ENCODE data around the gene SMIM7. TPM values are rescaled to one million over a fixed set of nuclear protein-coding genes. Genes with fewer than 3 reads are reported as not detected.
"Not testable (repeated sequence)": the region's sequence is repeated elsewhere in the genome, so short reads cannot be mapped to it uniquely, and the experiment has no call there.

Gene SMIM7
- total RNA-seq, 2 experiments from 2014 or later = 56.1 to 56.3 TPM

DNA sequence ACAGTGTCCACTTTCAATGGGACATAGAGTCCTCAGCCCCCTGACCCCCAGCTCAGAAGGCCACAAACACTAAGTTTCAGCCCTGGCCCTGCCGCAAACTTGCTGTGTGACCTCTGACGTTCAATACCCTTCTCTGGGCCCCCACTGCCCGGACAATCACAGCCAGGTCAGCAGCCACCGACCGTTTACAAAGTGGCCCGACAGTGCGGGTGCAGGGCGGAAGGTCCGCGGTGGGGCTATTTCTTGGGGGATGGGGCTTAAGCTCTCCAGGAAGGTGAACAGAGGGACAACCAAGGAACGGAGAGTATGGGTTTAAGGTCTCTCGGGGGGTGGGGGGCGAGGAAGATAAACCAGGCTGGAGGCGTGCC, 496 bp downstream of the SMIM7 start:
- ChIA-PET CTCF (interaction anchor here (1.2 to 1.3 kb wide), 2 partner anchors 55 to 124 kb away, joined by 3 to 4 read pairs; no protein-coding TSS in a partner anchor), POLR2A (interaction anchor here (0.6 kb wide), 1 partner anchor 32 kb away, joined by 6 read pairs; no protein-coding TSS in a partner anchor)

DNA sequence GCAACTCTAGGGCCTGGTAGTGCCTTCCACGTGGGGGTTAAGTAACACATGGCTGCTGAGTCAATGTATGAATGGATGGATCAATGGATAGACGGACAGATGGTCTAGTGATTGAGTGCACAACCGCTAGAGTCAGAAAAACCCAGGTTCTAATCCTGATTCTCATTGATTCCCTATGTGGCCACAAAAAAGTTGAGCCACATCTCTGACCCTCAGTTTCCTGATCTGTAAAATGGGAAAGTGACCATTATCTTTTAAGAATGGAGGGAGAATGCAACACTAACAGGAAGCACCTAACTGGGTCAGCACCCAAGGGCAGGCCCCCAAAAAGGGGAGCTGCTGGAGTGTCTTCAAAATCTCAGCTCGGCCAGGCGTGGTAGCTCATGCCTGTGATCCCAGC, 2.6 kb downstream of the SMIM7 start:
- ChIA-PET CTCF (interaction anchor here (0.5 to 0.8 kb wide), 2 partner anchors 12 to 22 kb away, joined by 3 to 4 read pairs; no protein-coding TSS in a partner anchor), POLR2A (interaction anchor here (1.1 kb wide), 1 partner anchor 116 kb away, joined by 3 read pairs; no protein-coding TSS in a partner anchor)

DNA sequence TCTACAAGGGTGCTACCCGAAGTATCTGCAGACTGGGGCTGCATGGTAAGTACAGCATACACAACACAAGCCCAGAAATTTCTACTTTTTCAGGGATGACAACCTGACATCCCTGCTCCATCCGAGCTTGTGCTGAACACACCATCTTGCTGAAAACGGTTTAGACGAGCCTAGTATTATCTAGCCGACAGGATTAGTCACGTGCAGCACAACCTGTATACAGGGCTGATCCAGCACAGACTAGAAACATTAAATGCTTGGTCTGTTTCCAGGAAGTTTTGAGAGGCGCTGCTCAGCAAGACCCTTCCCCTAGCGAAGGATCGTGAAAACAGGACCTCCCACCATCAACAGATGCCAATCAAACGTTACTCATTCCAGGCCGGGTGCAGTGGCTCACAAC, 4.2 kb downstream of the SMIM7 start:
- POLR2A ChIA-PET = no interaction called here
- CTCF ChIA-PET = no interaction called here

DNA sequence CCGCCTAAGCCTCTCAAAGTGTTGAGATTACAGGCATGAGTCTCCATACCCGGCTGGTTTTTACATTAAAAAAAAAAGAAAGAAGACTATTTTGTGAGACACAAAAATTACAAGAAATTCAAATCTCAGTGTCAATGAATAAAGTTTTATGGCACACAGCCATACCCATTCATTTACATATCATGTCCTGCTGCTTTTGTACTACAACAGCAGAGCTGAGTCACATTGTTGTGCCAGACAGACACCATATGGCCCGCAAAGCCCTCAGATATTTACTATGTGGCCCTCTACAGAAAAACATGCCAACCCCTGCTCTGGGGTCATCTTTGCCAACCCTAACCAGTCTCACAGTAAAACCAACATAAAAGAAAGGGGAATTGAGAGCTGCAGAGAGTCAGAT, 5.3 kb downstream of the SMIM7 start:
- ChIA-PET POLR2A (no interaction called here), CTCF (interaction anchor here (0.6 kb wide), 2 partner anchors 9 to 15 kb away, joined by 3 read pairs; no protein-coding TSS in a partner anchor)

DNA sequence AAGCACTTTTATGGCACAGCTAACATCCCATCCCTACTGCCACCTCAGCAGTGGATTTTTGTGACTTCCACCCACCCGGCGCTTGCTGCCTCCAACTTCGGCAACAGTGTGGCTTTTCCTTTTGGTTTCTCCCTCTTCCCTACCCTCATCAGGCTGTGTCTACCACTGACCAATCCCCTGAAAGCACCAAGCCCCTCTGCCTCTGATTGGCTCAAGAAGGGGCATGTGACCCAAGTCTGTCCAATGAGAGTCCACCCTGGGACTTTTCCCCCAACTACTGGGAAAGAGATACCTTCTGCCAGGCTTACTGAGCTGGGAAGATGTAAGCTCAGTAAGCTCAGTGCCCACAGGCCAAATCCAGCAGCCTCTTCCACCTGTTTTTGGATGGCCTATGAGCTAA, 5.8 kb downstream of the SMIM7 start:
- CTCF ChIA-PET = interaction anchor here (0.6 kb wide), 2 partner anchors 8 to 14 kb away, joined by 3 read pairs; no protein-coding TSS in a partner anchor
- POLR2A ChIA-PET = no interaction called here

DNA sequence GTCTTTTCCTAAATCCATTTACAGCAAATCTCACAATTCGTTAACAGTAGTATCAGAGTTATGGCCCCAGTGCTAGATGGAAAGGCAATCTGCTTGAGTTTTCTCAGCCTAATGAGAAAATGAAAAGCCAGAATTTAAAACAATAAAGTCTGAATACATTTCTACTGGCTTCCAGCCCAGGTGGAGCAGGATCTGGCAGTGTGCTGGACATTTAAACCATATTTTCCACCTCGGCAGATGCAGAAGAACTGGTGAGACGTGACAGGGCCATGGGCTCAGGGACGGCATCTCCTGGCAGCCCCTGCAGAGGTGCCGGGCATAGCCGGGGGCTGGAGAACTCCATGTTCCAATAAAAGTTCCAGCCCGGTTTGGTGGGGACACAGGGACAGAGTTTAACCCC, 7.1 kb downstream of the SMIM7 start:
- CTCF ChIA-PET = no interaction called here
- POLR2A ChIA-PET = no interaction called here

DNA sequence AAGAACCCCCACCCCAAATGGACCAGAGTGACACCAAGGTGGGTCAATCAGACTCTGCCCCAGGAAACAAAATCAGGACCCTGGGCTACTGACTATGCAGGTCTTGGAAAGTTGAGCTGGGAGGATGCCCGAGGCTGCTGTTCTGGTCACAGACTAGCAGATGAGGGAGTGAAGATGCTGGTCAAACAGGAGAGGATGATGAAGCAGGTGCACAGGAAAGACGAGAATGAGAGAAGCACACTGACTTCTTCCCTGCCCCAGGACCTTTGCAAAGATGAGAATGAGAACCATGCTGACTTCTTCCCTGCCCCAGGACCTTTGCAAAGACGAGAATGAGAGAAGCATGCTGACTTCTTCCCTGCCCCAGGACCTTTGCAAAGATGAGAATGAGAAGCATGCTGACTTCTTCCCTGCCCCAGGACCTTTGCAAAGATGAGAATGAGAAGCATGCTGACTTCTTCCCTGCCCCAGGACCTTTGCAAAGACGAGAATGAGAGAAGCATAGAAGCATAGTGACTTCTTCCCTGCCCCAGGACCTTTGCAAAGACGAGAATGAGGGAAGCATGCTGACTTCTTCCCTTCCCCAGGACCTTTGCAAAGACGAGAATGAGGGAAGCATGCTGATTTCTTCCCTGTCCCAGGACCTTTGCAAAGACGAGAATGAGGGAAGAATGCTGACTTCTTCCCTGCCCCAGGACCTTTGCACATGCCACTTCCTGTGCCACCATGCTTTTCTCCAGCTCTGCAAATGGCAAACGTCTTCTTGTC, 8.3 kb downstream of the SMIM7 start:
- POLR2A ChIA-PET = interaction anchor here (1.2 kb wide), 1 partner anchor 9 kb away, joined by 4 read pairs; the partner anchor contains the start of gene TMEM38A
- CTCF ChIA-PET = not testable (repeated sequence)

DNA sequence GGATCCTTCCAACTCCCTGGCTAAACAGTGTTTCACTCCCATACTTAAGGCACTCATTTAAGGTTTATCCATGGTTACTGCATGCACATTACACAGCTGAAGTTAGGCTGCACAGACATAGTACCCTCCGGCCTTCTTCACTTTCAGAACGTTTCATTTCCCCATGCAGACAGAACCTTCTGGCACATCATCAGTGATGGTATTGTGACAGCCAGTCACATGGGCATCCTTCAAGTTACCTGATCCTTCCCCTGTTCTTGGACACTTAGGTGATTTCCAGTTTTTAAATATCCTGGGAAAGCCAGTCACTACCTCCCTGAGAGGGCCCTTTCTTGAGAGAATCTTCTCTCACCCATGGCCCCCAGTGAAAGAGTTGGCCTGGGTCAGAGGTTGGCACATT, 9.1 kb downstream of the SMIM7 start:
- CTCF ChIA-PET = no interaction called here
- POLR2A ChIA-PET = no interaction called here

DNA sequence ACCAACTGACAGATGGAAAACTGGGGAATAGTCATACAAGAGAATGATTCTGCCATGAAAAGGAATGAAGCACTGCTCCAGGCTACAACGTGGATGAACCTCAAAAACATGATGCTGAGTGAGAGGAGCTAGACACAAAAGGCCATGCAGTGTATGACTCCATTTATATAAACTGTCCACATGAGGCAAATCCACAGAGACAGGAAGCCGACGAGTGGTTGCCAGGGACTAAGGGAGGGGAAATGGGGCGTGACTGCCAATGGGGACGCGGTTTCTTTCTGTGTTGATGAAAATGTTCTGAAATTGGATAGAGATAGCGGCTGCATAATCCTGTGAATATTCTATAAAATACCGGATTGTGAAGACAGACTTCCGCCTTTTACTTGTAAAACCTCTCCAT, 10.2 kb downstream of the SMIM7 start:
- ChIA-PET POLR2A (no interaction called here), CTCF (no interaction called here)

DNA sequence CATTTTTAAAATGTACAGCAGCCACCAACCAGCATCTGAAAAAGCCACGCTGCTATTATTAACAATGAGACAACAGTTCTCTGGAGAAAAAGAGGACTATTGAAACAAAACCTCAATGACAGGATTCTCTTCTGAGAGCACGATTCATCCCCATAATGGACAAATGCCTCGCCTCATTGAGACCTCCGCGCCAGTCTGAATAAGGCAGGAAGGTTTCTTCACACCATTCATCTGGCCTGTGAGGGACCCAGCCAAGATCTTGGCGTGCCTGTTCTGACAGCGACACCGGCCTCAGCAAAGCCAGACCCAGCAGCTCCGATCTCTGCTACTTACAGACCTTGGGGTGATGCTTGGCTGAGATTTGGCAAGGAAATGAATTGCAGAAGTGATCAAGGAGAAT, 14.8 kb downstream of the SMIM7 start:
- POLR2A ChIA-PET = interaction anchor here (0.6 kb wide), 1 partner anchor 113 kb away, joined by 3 read pairs; no protein-coding TSS in a partner anchor
- CTCF ChIA-PET = interaction anchor here (0.6 to 0.7 kb wide), 2 partner anchors 11 to 20 kb away, joined by 3 read pairs; no protein-coding TSS in a partner anchor

DNA sequence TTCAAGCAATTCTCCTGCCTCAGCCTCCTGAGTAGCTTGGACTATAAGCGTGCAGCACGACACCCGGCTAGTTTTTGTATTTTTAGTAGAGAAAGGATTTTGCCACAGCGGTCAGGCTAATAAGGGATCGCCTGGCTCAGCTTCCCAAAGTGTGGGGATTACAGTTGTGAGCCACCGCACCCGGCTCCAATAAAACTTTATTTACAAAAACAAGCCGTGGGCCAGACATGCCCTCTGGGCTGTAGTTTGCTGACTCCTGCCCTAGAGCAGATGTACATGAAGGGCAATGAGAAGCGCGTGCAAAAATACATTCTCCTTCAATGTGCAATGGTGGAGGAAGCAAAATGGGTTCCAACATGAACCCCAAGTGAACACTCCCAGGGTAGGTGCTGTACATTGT, 18.2 kb downstream of the SMIM7 start:
- ChIA-PET POLR2A (interaction anchor here (0.6 kb wide), 1 partner anchor 741 kb away, joined by 4 read pairs; no protein-coding TSS in a partner anchor), CTCF (no interaction called here)

DNA sequence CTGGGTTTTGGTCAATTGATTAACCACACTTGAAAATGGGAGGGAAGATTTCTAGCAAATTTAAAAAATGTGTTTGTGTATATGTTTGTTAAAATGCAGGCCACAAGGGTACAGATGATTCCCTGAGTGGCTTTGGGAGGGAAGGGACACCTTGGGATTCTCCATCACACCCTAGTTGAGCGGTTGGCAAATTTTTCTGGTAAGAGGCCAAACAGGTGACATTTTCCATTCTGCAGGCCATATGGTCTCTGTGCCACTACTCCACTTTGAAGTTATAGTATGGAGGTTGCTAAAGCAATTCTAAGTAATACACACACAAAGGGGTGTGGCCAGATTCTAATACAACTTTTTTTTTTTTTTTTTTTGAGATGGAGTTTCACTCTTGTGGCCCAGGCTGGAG, 19.0 kb downstream of the SMIM7 start:
- POLR2A ChIA-PET = interaction anchor here (0.6 kb wide), 1 partner anchor 742 kb away, joined by 4 read pairs; no protein-coding TSS in a partner anchor
- CTCF ChIA-PET = no interaction called here

DNA sequence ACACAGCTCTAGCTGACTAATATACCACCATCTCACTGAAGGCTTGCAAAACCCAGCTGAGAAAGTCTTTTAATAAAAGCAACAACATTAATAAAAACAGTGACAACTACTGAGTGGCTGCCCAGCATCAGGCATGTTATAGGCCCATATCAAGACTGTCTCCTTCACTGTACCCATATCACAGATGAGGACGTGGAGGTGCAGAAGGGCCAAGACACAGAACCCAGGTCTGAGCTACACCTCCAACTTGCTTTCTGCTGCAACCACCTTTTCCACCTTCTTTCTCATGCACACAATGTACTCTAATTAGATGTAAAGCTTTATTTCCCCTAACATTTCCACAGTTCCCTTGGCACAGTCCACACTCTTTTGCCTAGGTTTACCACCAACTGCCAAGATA, 21.3 kb downstream of the SMIM7 start:
- ChIA-PET POLR2A (no interaction called here), CTCF (interaction anchor here (0.6 kb wide), 1 partner anchor 123 kb away, joined by 3 read pairs; no protein-coding TSS in a partner anchor)

DNA sequence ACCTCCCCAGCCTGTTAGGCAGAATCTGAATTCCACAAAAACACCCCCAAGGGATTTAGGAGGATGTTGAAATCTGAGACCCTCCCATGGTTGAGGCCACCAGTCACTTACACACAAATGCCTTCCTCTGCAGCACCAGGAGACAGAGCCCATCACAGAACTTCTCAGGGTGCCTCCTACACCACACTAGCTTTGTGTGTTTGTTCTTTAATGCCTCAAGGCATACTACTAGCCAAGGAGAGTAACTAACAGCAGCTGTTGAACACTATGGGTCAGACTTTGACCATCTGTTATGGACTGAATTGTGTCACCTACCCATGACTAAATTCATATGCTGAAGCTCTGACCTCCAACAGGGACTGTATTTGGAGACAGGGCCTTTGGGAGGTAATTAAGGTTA, 22.4 kb downstream of the SMIM7 start:
- ChIA-PET CTCF (interaction anchor here (0.7 kb wide), 1 partner anchor 52 kb away, joined by 3 read pairs; no protein-coding TSS in a partner anchor), POLR2A (interaction anchor here (1.3 kb wide), 1 partner anchor 9 kb away, joined by 4 read pairs; the partner anchor contains the start of gene MED26)

DNA sequence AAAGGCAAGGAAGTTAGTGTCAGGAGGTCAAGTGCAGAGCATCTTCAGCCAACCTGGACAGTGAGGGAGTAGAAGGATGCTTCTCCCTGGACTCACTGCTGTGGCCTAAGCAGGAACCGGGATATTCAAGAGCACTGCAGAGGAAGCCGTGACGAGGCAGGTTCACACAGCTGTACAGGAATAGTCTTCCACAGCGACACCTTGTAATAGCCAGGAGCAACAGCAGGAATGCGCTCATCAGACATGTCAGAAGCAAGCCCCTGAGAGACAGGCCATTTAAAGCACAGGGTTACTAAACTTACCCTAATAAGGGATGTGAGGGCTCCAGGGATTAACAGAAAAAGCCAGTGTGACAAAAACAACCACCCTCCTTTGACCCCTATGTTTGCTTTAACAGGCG, 28.5 kb downstream of the SMIM7 start:
- POLR2A ChIA-PET = no interaction called here

DNA sequence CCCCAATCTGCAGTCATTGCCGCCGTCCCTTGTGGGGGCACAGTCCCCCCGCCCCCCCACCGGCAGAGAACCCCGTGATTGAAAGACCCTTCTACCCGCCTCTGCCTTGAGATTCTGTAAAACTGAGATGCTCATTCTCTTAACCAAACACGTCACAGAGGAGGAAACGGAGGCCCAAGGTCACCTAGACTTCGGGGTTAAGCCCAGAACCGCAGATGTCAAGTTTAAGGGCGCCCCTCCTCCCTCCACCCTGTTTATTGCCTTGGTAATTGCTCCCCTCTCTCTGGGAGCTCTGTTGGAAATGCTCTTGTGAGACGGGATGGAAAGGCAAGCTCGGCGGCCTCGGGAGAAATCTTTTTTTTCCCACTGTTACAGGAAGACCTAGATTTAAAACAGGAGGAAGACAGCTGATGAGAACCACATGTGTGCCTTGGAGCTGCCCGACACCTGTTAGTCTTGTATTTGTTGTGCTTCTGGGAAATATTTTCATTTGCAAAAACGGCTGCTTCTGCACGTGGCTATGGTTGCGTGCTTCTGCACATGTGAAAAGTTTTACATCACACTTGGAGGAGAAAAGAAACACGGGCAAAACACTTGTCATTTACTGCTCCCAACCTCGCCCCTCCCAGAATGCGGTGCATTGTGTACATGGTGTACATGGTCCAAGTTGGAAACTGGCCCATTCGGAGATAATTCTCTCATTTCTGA, 30.8 kb downstream of the SMIM7 start:
- POLR2A ChIA-PET = interaction anchor here (0.6 to 4.6 kb wide), 6 partner anchors 19 to 44 kb away, joined by 3 to 28 read pairs (median 10); partner anchors contain the start of gene TMEM38A
- CTCF ChIA-PET = interaction anchor here (1.7 kb wide), 1 partner anchor 45 kb away, joined by 5 read pairs; no protein-coding TSS in a partner anchor

More for the DNA sequence above, 28.5 kb downstream of the SMIM7 start:
- CTCF ChIA-PET = no interaction called here

DNA sequence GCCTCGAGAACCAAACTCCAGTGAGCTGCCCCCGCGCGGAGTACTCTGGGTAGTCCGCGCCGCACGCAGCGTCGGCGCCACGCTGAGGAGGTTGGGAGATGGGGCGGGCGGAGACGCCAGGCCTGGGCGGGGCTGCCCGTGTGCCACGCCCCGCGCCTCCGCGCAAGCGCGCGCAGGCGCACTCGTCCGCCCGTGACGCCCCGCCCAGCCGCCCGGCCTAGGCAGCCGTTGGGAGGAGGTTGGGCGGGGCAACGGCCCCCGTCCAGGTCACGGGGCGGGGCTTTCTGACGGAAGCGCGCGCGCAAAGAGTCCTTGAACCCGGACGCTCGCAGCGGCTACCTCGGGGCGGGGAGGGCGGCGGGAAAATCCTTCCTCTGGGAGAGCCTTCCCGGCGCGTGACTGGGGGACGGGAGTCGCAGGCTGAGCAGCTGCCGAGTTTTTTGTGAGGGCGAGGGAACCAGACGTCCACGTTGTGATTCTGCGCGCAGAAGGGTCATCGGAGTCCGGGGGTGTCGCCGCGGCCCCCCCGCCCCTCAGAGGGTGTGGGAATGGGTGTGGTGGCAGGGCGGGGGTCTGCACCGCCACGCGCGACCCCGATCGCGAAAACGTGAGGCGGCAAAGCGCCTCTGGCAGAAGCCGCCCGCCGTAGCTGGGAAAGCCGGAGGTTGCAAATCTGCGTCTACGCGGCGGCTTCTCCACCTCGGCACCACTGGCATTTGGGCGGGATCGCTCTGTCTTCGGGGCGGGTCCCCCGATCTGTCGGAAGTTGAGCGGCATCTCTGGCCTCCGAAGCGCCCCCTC, 31.6 kb downstream of the SMIM7 start, which contains the start of gene MED26:
TSS of gene MED26 (minus strand) at position 22 of the 801 bp plus-strand sequence. CDS start 261 bp downstream, outside the sequence.
- ChIA-PET CTCF (interaction anchor here (1.1 to 1.7 kb wide), 3 partner anchors 37 to 44 kb away, joined by 3 to 5 read pairs (median 3); no protein-coding TSS in a partner anchor), POLR2A (interaction anchor here (0.5 to 4.6 kb wide), 12 partner anchors 8 to 447 kb away, joined by 3 to 28 read pairs (median 6); partner anchors contain the start of genes C19orf44, CALR3, HAUS8 and MYO9B)

DNA sequence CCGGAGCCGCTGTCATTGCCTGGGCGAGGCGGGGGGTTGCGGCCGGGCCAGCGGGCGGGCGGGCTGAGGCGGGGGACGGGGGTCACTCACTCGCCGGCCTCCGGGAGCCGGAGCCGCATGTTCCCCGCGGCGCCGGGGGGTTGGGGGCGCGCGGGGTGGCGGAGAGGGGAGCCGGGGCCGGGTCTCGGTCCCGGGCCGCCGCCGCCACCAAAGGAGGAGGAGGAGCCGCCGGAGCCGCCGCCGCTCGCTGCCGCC, 32.1 kb downstream of the SMIM7 start:
- CTCF ChIA-PET = interaction anchor here (1.1 to 1.8 kb wide), 4 partner anchors 37 to 55 kb away, joined by 3 to 6 read pairs (median 4); no protein-coding TSS in a partner anchor

More for the DNA sequence above, 32.1 kb downstream of the SMIM7 start:
- POLR2A ChIA-PET = interaction anchor here (0.5 to 4.6 kb wide), 10 partner anchors 9 to 448 kb away, joined by 3 to 28 read pairs (median 4); partner anchors contain the start of genes C19orf44, CALR3, HAUS8 and MYO9B
